ENCODE measurements around the gene DSCAM.

The DSCAM gene

GRCh38 chr21:40638466-40639251 lies 208.3 kb downstream of the DSCAM start:
- H3K36me3 Mint-ChIP-seq (ENCODE audit: insufficient read depth) = no peaks in the 10 kb centered on the region
- DNase-seq = no peak

GRCh38 chr21:40636026-40636425 lies 210.9 kb downstream of the DSCAM start:
- DNase-seq = no peak
- Mint-ChIP-seq H3K36me3 (ENCODE audit: insufficient read depth) (no peaks in the 10 kb centered on the region), H3K27ac (no peak overlapping the region), H3K27me3 (no peaks in the 10 kb centered on the region), H3K4me1 (ENCODE audit: low read depth in 2 of 2) (no peaks in the 10 kb centered on the region), H3K9me3 (peaks cover 9 to 26% of the 10 kb centered on the region in 2 donors), H3K4me3 (no peak overlapping the region)
- no peak for ATAC-seq (replicated peaks)

More at GRCh38 chr21:40638466-40639251, 208.3 kb downstream of the DSCAM start:
- H3K9me3 Mint-ChIP-seq = peaks cover 9 to 14% of the 10 kb centered on the region in 2 donors
- no peak for ATAC-seq (replicated peaks)
- no peak overlapping the region for H3K27ac Mint-ChIP-seq
- no peaks in the 10 kb centered on the region for H3K27me3 Mint-ChIP-seq
- H3K4me3 Mint-ChIP-seq = no peak overlapping the region
- H3K4me1 Mint-ChIP-seq (ENCODE audit: low read depth in 2 of 2) = no peaks in the 10 kb centered on the region

GRCh38 chr21:40635391-40635790 lies 211.6 kb downstream of the DSCAM start:
- ATAC-seq (replicated peaks) = no peak
- DNase-seq = no peak
- Mint-ChIP-seq H3K27me3 (no peaks in the 10 kb centered on the region), H3K4me1 (ENCODE audit: low read depth in 2 of 2) (no peaks in the 10 kb centered on the region), H3K9me3 (peaks cover 6 to 26% of the 10 kb centered on the region in 2 donors), H3K36me3 (ENCODE audit: insufficient read depth) (no peaks in the 10 kb centered on the region), H3K27ac (no peak overlapping the region), H3K4me3 (no peak overlapping the region)

GRCh38 chr21:40634141-40634540 lies 212.8 kb downstream of the DSCAM start:
- Mint-ChIP-seq H3K27me3 (no peaks in the 10 kb centered on the region), H3K27ac (no peak overlapping the region), H3K9me3 (peaks cover 6 to 26% of the 10 kb centered on the region in 2 donors), H3K4me3 (no peak overlapping the region), H3K4me1 (ENCODE audit: low read depth in 2 of 2) (no peaks in the 10 kb centered on the region), H3K36me3 (ENCODE audit: insufficient read depth) (no peaks in the 10 kb centered on the region)
- ATAC-seq (replicated peaks) = no peak
- no peak for DNase-seq

- H3K4me1 Mint-ChIP-seq (ENCODE audit: low read depth in 2 of 2) = no peaks in the 10 kb centered on the region
- H3K27me3 Mint-ChIP-seq = no peaks in the 10 kb centered on the region
- DNase-seq = no peak
- no peaks in the 10 kb centered on the region for H3K36me3 Mint-ChIP-seq (ENCODE audit: insufficient read depth)
- no peak for ATAC-seq (replicated peaks)
- H3K27ac Mint-ChIP-seq = no peak overlapping the region
- H3K4me3 Mint-ChIP-seq = no peak overlapping the region
- peaks cover 6 to 26% of the 10 kb centered on the region in 2 donors for H3K9me3 Mint-ChIP-seq
These were observed 213.9 kb downstream of the DSCAM start for GRCh38 chr21:40633048-40633447.

- DNase-seq (no peak), ATAC-seq (replicated peaks) (no peak)
- no peaks in the 10 kb centered on the region for H3K27me3 Mint-ChIP-seq
These were observed 215.7 kb downstream of the DSCAM start for GRCh38 chr21:40631211-40631610.

GRCh38 chr21:40625991-40626390 lies 221.0 kb downstream of the DSCAM start:
- DNase-seq (no peak), ATAC-seq (replicated peaks) (no peak)
- Mint-ChIP-seq H3K9me3 (peaks cover 14 to 16% of the 10 kb centered on the region in 2 donors), H3K4me1 (ENCODE audit: low read depth in 2 of 2) (no peaks in the 10 kb centered on the region), H3K27ac (no peak overlapping the region), H3K36me3 (ENCODE audit: insufficient read depth) (no peaks in the 10 kb centered on the region), H3K27me3 (no peaks in the 10 kb centered on the region), H3K4me3 (no peak overlapping the region)

More at GRCh38 chr21:40631211-40631610, 215.7 kb downstream of the DSCAM start:
- H3K27ac Mint-ChIP-seq = no peak overlapping the region
- no peaks in the 10 kb centered on the region for H3K4me1 Mint-ChIP-seq (ENCODE audit: low read depth in 2 of 2)
- peaks cover 9 to 32% of the 10 kb centered on the region in 2 donors for H3K9me3 Mint-ChIP-seq
- no peaks in the 10 kb centered on the region for H3K36me3 Mint-ChIP-seq (ENCODE audit: insufficient read depth)
- no peak overlapping the region for H3K4me3 Mint-ChIP-seq

- Mint-ChIP-seq H3K27me3 (no peaks in the 10 kb centered on the region), H3K36me3 (ENCODE audit: insufficient read depth) (no peaks in the 10 kb centered on the region), H3K4me1 (ENCODE audit: low read depth in 2 of 2) (no peaks in the 10 kb centered on the region), H3K27ac (no peak overlapping the region), H3K9me3 (peaks cover 13 to 16% of the 10 kb centered on the region in 2 donors), H3K4me3 (no peak overlapping the region)
- no peak for DNase-seq
- ATAC-seq (replicated peaks) = no peak
These were observed 223.4 kb downstream of the DSCAM start for GRCh38 chr21:40623528-40623927.

GRCh38 chr21:40622531-40622930 lies 224.4 kb downstream of the DSCAM start:
- DNase-seq = no peak
- no peak for ATAC-seq (replicated peaks)

GRCh38 chr21:40620386-40621145 lies 226.4 kb downstream of the DSCAM start:
- Mint-ChIP-seq H3K4me3 (no peak overlapping the region), H3K36me3 (ENCODE audit: insufficient read depth) (no peaks in the 10 kb centered on the region), H3K27ac (no peak overlapping the region), H3K9me3 (peaks cover 14% of the 10 kb centered on the region in 2 donors), H3K27me3 (no peaks in the 10 kb centered on the region), H3K4me1 (ENCODE audit: low read depth in 2 of 2) (no peaks in the 10 kb centered on the region)
- DNase-seq (no peak), ATAC-seq (replicated peaks) (no peak)

More at GRCh38 chr21:40622531-40622930, 224.4 kb downstream of the DSCAM start:
- Mint-ChIP-seq H3K27ac (no peak overlapping the region), H3K27me3 (no peaks in the 10 kb centered on the region), H3K9me3 (peaks cover 17 to 23% of the 10 kb centered on the region in 2 donors), H3K4me3 (no peak overlapping the region), H3K36me3 (ENCODE audit: insufficient read depth) (no peaks in the 10 kb centered on the region), H3K4me1 (ENCODE audit: low read depth in 2 of 2) (no peaks in the 10 kb centered on the region)

GRCh38 chr21:40618191-40618973 lies 228.6 kb downstream of the DSCAM start:
- no peaks in the 10 kb centered on the region for H3K27me3 Mint-ChIP-seq
- H3K27ac Mint-ChIP-seq = no peak overlapping the region
- H3K4me3 Mint-ChIP-seq = no peak overlapping the region
- no peaks in the 10 kb centered on the region for H3K4me1 Mint-ChIP-seq (ENCODE audit: low read depth in 2 of 2)
- no peak for ATAC-seq (replicated peaks)
- H3K9me3 Mint-ChIP-seq = peaks cover 14 to 20% of the 10 kb centered on the region in 2 donors
- H3K36me3 Mint-ChIP-seq (ENCODE audit: insufficient read depth) = no peaks in the 10 kb centered on the region
- no peak for DNase-seq

GRCh38 chr21:40616377-40616704 lies 230.6 kb downstream of the DSCAM start:
- DNase-seq (no peak), ATAC-seq (replicated peaks) (no peak)
- no peaks in the 10 kb centered on the region for H3K4me1 Mint-ChIP-seq (ENCODE audit: low read depth in 2 of 2)
- H3K9me3 Mint-ChIP-seq = peaks cover 12 to 28% of the 10 kb centered on the region in 2 donors
- H3K4me3 Mint-ChIP-seq = no peak overlapping the region
- no peak overlapping the region for H3K27ac Mint-ChIP-seq
- H3K27me3 Mint-ChIP-seq = no peaks in the 10 kb centered on the region
- H3K36me3 Mint-ChIP-seq (ENCODE audit: insufficient read depth) = no peaks in the 10 kb centered on the region

GRCh38 chr21:40615505-40616376 lies 231.2 kb downstream of the DSCAM start:
- DNase-seq = no peak
- no peak for ATAC-seq (replicated peaks)
- Mint-ChIP-seq H3K4me3 (no peak overlapping the region), H3K27me3 (no peaks in the 10 kb centered on the region), H3K9me3 (peaks cover 8 to 28% of the 10 kb centered on the region in 2 donors), H3K36me3 (ENCODE audit: insufficient read depth) (no peaks in the 10 kb centered on the region), H3K4me1 (ENCODE audit: low read depth in 2 of 2) (no peaks in the 10 kb centered on the region), H3K27ac (no peak overlapping the region)

Data from effector memory CD8-positive, alpha-beta T cell (primary cell).